Measurements from ENCODE around the gene FLOT2.
"Not testable (repeated sequence)": the region's sequence is repeated elsewhere in the genome, so short reads cannot be mapped to it uniquely, and the experiment has no call there.

FLOT2 gene

DNA sequence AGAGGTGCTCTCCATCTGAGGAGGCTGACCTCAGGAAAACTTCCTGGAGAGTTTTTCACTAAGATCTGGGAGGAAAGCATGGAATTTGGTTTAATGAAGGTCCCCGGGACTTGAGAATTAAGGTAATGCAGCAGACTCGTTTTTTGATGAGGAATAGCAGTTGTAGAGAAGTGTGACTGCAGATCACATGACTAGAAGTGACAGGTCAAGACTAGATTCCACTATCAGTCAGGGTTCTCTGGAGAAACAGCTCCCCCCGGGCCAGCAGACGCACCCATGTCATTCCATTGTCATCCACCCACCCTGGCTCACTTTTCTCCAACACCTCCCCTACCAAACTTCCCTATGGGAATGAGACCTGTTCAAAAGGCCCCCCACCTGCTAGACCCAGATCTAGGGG, 7.3 kb upstream of the FLOT2 start:
- Histone ChIP-seq H3K9ac (ENCODE audit: low read depth, low read length) (no peak overlapping the region), H4K20me1 (ENCODE audit: insufficient read depth, low read length) (peaks cover 6% of the 10 kb centered on the region), H2AFZ (ENCODE audit: low read depth, low read length) (no peak overlapping the region), H3K79me2 (ENCODE audit: insufficient read depth, low read length) (peaks cover 19% of the 10 kb centered on the region), H3K4me1 (ENCODE audit: insufficient read depth, low read length) (peaks cover 25% of the 10 kb centered on the region), H3K4me3 (ENCODE audit: low read depth in 1 of 2, low read length in 2 of 2) (no peak overlapping the region), H3K4me2 (ENCODE audit: insufficient read depth, low read length) (no peak overlapping the region), H3K36me3 (ENCODE audit: insufficient read depth, low read length) (peaks cover 48% of the 10 kb centered on the region), H3K27me3 (ENCODE audit: insufficient read depth, low read length, poor library complexity) (no peaks in the 10 kb centered on the region), H3K9me3 (ENCODE audit: insufficient read depth, low read length, severe bottlenecking) (no peaks in the 10 kb centered on the region), H3K27ac (ENCODE audit: low read length) (no peak overlapping the region)
- TF ChIP-seq, protein P1, sequence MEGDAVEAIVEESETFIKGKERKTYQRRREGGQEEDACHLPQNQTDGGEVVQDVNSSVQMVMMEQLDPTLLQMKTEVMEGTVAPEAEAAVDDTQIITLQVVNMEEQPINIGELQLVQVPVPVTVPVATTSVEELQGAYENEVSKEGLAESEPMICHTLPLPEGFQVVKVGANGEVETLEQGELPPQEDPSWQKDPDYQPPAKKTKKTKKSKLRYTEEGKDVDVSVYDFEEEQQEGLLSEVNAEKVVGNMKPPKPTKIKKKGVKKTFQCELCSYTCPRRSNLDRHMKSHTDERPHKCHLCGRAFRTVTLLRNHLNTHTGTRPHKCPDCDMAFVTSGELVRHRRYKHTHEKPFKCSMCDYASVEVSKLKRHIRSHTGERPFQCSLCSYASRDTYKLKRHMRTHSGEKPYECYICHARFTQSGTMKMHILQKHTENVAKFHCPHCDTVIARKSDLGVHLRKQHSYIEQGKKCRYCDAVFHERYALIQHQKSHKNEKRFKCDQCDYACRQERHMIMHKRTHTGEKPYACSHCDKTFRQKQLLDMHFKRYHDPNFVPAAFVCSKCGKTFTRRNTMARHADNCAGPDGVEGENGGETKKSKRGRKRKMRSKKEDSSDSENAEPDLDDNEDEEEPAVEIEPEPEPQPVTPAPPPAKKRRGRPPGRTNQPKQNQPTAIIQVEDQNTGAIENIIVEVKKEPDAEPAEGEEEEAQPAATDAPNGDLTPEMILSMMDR (IDR thresholded peaks at IDR 0.05; ENCODE audit: borderline replicate concordance, extremely low read depth, low read length, poor library complexity, severe bottlenecking), result no peak
- TF ChIP-seq EZH2 (IDR thresholded peaks at IDR 0.05; ENCODE audit: borderline replicate concordance, low read depth, low read length, severe bottlenecking), result no peak
- DNase-seq (no peak), ATAC-seq (ENCODE audit: insufficient read depth, low read depth) (no peak)

GRCh38 chr17:28903546-28903841, 6.0 kb upstream of the FLOT2 start:
- not testable (repeated sequence) for H3K27ac ChIP-seq (ENCODE audit: low read length); H3K9me3 ChIP-seq (ENCODE audit: insufficient read depth, low read length, severe bottlenecking); DNase-seq; H3K27me3 ChIP-seq (ENCODE audit: insufficient read depth, low read length, poor library complexity); ATAC-seq (ENCODE audit: insufficient read depth, low read depth); H4K20me1 ChIP-seq (ENCODE audit: insufficient read depth, low read length)
- H2AFZ ChIP-seq (ENCODE audit: low read depth, low read length), result peak overlapping the region; percentile 66; the same call in 1 of the 2 replicates
- peak overlapping the region in 1 of 2 experiments; percentile 73; a peak in 2 of 4 replicates for H3K4me3 ChIP-seq (ENCODE audit: low read depth in 1 of 2, low read length in 2 of 2)
- H3K4me1 ChIP-seq (ENCODE audit: insufficient read depth, low read length), result peaks cover 29% of the 10 kb centered on the region
- H3K4me2 ChIP-seq (ENCODE audit: insufficient read depth, low read length), result peak overlapping the region; percentile 86; the same call in 1 of the 2 replicates
- H3K9ac ChIP-seq (ENCODE audit: low read depth, low read length), result peak overlapping the region; percentile 88; the same call in 1 of the 2 replicates
- H3K36me3 ChIP-seq (ENCODE audit: insufficient read depth, low read length), result peaks cover 43% of the 10 kb centered on the region
- H3K79me2 ChIP-seq (ENCODE audit: insufficient read depth, low read length), result peaks cover 19% of the 10 kb centered on the region

- Histone ChIP-seq H2AFZ (ENCODE audit: low read depth, low read length) (peak within 1 kb of the TSS; percentile 89), H3K9ac (ENCODE audit: low read depth, low read length) (peak within 1 kb of the TSS; percentile 88), H3K27me3 (ENCODE audit: insufficient read depth, low read length, poor library complexity) (no peaks in the 10 kb centered on the region), H3K27ac (ENCODE audit: low read length) (peak within 1 kb of the TSS; percentile 73), H3K4me1 (ENCODE audit: insufficient read depth, low read length) (peaks cover 34% of the 10 kb centered on the region), H4K20me1 (ENCODE audit: insufficient read depth, low read length) (peaks cover 9% of the 10 kb centered on the region), H3K36me3 (ENCODE audit: insufficient read depth, low read length) (peaks cover 41% of the 10 kb centered on the region), H3K4me3 (ENCODE audit: low read depth in 1 of 2, low read length in 2 of 2) (peak within 1 kb of the TSS; percentile 69 to 73), H3K79me2 (ENCODE audit: insufficient read depth, low read length) (peaks cover 19% of the 10 kb centered on the region), H3K9me3 (ENCODE audit: insufficient read depth, low read length, severe bottlenecking) (no peaks in the 10 kb centered on the region), H3K4me2 (ENCODE audit: insufficient read depth, low read length) (peak within 1 kb of the TSS; percentile 86)
- DNase-seq (peak; percentile 89), ATAC-seq (ENCODE audit: insufficient read depth, low read depth) (peak; percentile 91)
- TF ChIP-seq EZH2 (IDR thresholded peaks at IDR 0.05; ENCODE audit: borderline replicate concordance, low read depth, low read length, severe bottlenecking), result no peak
- TF ChIP-seq, protein P1 (IDR thresholded peaks at IDR 0.05; ENCODE audit: borderline replicate concordance, extremely low read depth, low read length, poor library complexity, severe bottlenecking), result peak; percentile 97
These were observed 5.4 kb upstream of the FLOT2 start, which contains the start of gene DHRS13 for GRCh38 chr17:28902819-28903545. TSS of gene DHRS13 (minus strand) at chr17:28903079. CDS start at chr17:28902944, 135 bp downstream.
